Amniotic stem cell (primary cell): ENCODE measurements around the gene SEC23IP.
"Not testable (repeated sequence)": the region's sequence is repeated elsewhere in the genome, so short reads cannot be mapped to it uniquely, and the experiment has no call there.

Source experiments
- DNase-seq: peaks from one replicate; lab custom pipeline; 2025; lab: John Stamatoyannopoulos, UW

SEC23IP gene

DNA sequence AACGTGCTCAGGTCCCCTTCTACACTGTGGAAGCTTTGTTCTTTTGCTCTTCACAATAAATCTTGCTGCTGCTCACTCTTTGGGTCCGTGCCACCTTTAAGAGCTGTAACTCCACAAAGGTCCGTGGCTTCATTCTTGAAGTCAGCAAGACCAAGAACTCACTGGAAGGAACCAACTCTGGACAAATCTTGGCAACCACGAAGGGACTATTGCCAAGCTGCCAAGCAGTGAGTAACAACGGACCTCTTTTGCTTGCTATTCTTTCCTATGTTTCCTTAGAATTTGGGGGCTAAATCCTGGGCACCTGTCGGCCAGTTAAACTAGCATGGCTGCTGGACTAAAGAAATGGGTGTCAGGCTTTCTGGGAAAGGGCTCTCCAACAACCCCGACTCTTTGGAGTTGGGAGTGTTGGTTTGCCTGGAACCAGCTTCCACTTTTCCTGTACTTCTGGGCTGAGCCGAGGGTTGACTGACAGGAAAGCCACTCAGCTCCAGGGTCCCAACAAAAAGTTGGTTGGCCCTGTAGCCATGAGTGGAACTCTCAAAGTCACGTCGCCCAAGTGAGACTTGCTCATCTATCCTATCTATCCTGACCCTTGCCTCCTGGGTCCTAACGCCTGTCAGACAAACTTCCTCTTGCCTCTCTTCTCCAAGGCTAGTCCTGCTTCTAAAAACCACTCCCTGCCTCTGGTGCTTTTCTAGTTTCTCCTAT lies 8.5 kb upstream of the SEC23IP start:
- DNase-seq, result not testable (repeated sequence)

DNA sequence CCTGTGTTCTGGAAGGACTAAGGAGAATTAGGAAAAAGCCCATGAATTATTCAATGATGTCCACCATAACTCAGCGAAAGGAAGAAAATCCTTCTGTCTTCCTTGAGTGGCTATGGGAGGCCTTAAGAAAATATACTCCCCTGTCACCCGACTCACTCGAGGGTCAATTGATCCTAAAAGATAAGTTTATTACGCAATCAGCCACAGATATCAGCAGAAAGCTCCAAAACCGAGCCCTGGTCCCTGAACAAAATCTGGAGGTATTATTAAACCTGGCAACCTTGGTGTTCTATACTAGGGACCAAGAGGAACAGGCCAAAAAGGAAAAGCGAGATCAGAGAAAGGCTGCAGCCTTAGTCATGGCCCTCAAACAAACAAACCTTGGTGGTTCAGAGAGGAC lies 6.5 kb upstream of the SEC23IP start:
- DNase-seq, result not testable (repeated sequence)

DNA sequence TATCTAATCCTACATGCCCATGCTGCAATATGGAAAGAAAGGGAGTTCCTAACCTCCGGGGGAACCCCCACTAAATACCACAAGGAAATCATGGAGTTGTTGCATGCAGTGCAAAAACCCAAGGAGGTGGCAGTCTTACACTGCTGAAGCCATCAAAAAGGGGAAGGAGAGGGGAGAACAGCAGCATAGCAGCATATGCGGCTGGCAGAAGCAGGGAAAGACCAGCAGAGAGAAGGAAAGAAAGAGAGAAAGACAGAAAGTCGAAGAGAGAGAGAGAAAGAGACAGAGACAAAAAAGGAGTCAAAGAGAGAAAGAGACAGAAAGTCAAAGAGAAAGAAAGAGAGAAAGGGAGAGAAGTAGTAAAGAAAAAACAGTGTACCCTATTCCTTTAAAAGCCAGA lies 3.8 kb upstream of the SEC23IP start:
- DNase-seq, result not testable (repeated sequence)

DNA sequence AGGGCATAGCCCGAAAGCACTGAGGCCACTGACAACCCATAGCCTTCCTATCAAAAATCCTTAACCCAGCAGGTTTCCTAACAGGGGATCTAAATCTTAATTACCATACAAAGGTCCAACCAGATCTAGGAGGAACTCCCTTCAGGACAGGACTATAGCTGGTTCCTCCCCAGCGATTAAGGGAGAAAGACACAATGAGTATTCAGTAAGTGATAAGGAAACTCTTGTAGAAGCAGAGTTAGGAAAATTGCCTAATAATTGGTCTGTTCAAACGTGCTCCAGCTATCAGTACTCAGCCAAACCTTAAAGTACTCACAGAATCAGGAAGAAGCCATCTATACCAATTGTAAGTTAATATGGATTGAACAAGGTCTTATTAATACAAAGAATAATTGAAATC lies 3.3 kb upstream of the SEC23IP start:
- DNase-seq, result not testable (repeated sequence)

DNA sequence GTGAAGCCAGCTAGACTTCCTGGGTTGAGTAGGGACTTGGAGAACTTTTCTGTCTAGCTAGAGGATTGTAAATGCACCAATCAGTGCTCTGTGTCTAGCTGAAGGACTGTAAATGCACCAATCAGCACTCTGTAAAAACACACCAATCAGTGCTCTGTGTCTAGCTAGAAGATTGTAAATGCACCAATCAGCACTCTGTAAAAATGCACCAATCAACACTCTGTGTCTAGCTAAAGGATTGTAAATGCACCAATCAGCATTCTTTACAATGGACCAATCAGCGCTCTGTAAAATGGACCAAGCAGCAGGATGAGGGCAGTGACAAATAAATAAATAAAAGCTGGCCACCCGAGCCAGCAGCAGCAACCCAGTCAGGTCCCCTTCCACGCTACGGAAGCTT lies 2.2 kb upstream of the SEC23IP start:
- DNase-seq, result not testable (repeated sequence)

DNA sequence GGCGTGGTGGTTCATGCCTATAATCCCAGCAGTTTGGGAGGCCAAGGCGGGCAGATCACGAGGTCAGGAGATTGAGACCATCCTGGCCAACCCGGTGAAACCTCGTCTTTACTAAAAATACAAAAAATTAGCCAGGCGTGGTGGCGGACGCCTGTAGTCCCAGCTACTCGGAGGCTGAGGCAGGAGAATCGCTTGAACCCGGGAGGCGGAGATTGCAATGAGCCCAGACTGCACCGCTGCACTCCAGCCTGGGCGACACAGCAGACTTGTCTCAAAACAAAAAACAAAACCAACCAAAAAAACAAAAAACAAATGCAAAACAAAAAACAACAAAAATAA lies 712 bp upstream of the SEC23IP start:
- DNase-seq, result not testable (repeated sequence)

DNA sequence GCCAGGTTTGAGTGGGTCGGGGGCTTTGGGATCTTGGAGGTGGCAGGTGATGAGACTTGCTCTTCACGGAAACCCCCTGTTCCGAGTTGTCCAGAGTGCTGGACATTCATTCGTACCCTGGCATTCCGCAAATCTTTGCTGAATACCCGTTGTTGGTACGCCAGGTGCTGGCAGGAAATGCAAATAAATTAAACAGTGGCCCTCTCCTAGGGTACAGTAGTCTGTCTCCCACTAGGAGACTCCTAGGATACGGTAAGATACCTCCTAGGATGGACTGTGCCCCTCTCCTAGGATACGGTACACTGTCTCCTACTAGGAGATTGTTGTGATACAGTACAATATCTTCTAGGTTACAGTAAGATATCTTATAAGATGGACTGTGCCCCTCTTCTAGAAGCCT lies 544 bp downstream of the SEC23IP start:
- no peak for DNase-seq

DNA sequence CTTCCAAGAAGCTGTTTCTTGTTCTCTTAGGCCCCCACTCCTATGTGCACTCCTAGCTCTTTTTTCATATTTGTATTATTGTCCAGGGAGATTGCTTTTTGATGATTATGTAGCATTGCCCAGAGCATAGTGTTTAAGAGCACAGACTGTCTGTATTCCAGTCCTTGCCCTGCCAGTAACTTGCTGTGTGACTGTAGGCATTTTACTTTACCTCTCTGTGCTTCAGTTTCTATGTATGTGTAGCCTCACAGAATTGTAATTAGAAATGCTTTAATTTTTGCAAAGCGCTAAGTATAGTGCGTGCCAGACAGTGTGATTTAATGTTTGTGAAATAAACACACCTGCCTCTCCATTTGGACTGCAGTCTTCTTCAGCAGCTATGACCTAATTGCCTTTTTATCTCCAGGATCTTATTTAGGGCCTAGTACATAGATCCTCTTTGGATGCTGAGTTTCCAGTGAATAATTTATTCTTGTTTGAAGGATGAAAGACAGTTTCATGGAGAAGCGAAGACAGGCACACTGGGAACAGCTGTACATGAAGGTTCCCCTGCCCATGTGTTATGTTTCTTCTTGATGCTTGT lies 1.4 kb downstream of the SEC23IP start:
- DNase-seq, result no peak

DNA sequence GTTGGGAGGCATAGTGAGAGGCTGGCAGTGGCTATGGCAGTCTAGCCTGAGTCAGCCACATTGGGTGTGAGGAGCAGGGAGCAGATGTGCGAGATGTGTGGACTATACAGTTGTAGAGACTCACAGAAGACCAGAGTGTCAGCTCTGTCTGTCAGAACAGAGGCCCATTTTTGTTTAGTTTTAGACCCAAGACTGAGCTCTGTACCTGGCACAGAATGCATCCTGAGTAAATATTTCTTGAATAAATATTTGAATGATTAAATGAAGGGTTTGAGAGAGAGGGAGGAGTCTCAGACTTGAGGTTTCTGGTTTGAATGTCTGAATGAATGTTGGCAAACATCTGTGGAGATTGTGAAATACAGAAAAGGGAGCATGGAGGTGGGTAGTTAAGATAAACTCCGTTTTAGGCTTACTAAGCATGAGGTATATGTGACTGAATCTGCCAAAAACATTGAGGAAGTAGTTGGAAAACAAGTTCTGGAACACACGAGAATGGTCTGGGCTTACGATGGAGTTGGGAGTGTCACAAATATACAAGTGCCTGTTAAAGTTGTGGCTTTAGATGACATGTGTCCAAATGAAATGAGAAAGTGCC lies 3.6 kb downstream of the SEC23IP start:
- DNase-seq, result no peak

DNA sequence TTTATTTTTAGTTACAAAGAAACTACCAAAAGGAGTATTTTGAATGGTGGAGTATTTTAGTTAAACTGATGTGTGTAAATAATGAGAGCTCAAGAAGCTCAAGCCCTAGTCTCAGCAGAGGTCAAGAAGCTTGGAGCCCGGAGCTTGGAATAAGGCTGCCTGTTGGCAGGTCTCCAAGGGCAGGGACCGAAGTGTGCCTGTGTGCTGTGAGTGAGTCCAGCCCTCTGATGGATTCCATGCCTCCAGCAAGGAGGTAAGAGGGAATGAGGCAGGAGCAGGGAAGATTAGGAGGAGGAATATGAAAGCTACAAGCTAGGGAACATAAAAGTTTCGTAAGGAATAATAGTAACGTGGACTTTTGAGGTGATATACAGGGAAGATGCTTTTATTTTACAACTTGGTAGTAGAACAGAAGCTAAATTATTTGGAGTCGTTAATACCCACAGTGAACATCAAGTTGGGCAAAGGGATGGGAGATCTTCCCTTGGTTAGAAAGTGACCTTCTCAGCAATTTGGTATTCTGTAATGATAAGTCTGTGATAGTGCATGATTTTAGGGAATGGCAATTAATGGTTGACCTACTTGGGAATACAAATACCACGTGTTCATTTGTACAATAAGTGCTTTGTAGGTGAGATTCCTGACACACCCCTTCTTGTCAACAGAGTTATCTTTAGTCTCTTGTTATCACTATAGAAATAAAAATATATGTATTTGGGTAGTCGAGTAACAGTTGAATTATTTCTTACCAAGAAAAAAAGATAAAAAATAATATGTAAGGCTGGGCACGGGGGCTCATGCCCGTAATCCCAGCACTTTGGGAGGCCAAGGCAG lies 4.6 kb downstream of the SEC23IP start:
- no peak for DNase-seq

DNA sequence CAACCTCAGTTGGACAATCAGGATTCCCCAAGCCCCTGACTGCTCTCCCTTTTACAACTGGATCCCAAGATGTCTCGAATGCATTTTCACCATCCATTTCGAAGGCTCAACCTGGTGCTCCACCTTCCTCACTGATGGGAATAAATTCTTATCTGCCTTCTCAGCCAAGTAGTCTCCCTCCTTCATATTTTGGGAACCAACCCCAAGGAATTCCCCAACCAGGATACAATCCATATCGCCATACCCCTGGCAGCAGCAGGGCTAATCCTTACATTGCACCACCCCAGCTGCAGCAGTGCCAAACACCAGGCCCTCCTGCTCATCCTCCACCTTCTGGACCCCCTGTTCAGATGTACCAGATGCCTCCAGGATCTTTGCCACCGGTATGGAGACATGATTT lies 6.0 kb downstream of the SEC23IP start:
- DNase-seq, result no peak

DNA sequence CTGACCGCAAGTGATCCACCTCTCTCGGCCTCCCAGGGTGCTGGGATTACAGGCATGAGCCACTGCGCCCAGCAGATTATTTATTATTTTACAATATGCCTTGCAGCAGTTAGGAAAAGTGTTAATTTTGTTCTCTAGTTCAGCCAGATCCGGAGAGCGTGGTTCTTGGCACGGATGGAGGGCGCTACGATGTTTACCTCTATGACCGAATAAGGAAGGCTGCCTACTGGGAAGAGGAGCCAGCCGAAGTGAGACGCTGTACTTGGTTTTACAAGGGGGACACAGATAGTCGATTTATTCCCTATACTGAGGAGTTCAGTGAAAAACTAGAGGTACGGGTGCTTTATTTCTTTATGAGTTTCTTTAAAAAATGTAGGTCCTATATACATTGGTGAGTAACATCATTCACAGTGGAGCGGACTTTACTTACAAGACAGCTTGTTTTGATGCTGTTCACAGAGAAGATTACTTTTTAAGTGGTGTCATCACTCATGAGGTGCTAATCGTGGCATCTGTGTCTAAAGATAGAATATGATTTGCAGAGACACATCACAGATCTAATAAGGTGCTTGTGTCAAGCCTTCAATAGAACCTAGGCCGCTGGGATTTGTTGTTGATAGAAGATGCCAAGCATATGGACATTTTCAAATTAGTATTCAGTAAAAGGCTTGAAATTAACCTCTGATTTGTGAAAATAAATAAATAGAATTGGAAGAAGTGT lies 11.6 kb downstream of the SEC23IP start:
- no peak for DNase-seq

DNA sequence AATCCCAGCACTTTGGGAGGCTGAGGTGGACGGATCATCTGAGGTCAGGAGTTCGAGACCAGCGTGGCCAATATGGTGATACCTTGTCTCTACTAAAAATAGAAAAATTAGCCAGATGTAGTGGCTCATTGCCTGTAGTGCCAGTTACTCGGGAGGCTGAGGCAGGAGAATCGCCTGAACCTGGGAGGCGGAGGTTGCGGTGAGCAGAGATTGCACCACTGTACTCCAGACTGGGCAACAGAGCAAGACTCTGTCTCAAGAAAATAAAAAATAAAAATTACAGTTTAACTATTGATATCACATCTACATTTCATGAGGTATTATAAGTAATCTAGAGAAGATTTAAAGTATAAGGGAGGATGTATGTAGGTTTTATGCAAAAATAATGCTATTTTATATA lies 15.2 kb downstream of the SEC23IP start:
- DNase-seq, result not testable (repeated sequence)

DNA sequence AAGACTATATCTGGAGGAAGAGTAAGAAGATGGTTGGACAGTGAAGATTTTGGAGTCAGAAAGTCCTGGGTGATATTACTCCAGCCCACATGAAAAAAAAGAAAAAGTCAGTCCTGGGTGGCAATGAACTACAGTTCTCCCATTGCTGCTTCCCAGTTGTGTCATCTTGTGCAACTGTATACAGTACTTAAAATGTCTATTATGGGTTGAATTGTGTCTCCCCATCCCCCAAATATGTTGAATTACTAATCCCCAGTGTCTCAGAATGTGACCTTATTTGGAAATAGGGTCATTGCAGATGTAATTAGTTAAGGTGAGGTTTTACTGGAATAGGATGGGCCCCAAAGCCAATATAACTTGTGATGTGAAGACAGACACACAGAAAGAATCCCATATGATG lies 15.6 kb downstream of the SEC23IP start:
- DNase-seq, result no peak

DNA sequence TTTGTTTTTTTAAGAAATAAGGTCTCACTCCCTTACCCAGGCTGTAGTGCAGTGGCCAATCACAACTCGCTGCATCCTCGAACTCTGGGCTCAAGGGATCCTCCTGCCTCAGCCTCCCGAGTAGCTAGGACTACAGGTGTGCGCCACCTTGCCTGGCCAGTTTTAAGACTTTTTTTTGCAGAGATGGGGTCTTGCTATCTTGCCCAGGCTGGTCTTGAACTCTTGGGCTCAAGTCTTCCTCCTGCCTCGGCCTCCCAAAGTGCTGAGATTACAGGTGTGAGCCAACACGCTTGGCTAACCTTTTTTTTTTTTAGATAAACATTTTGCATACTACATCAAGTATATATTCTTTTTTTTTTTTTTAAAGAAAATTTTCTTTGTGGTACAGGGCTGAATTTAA lies 18.2 kb downstream of the SEC23IP start:
- DNase-seq, result no peak

DNA sequence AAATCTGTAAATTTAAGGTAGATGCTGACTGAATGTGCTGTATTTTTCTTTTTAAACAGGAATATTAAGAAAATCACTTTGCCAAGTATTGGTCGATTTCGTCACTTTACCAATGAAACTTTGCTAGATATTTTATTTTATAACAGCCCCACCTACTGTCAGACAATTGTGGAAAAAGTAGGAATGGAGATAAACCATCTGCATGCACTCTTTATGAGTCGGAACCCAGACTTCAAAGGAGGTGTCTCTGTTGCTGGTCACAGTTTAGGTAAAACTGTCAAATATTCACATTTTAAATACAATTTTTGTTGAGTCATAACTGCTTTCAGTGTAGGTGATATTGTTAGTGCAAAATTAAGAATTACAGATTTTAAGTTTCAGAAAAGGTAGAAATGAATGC lies 25.2 kb downstream of the SEC23IP start:
- DNase-seq, result no peak

DNA sequence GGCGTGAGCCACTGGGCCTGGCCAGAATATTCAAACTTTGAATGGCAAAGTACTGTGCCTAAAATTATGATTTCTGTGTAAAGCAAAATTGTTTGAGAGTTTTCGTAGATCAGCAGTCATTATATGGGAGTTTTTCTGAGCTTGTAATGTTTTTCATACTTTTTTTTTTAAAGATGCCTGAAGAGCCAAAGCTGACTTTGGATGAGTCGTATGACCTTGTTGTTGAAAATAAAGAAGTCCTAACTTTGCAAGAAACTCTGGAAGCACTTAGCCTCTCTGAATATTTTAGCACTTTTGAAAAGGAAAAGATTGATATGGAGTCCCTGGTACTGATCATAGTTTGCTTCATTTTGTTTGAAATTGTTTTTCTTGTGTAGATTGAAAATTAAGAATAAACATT lies 26.7 kb downstream of the SEC23IP start:
- DNase-seq, result no peak

DNA sequence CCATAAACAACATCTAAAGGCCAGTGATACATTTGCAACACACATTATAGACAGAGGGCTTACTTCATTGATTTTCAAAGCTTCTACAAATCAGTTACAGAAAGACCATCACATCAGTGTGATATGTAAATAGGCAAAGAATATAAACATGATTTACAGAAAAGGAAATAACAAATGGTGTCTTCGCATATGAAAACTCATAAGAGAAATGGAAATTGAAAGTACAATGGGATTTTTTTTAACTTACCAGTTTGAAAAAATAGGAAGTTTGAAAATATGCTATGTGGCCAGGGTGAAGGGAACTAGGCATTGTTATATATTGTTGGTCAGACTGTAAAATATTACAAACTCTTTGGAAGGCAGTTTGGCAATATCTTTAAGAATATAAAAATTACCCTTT lies 27.3 kb downstream of the SEC23IP start:
- no peak for DNase-seq

DNA sequence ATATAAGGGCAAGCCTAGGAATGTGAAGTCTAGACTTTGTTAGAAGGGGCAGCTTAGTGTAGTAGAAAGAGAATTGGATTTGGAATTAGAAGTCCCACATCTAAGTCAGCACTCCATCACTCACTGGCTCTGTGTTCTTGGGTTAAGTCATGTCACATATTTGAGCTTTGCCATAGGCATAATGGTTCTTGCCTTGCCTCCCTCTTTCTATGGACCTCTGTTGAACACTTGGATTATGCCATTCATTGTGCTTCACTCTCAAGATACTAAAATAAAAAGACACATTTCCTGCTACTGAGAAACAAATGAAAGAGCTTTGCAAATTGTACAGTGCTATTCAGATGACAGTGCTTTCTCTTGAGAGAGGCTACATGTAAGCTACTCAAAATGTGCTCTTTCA lies 35.9 kb downstream of the SEC23IP start:
- no peak for DNase-seq

DNA sequence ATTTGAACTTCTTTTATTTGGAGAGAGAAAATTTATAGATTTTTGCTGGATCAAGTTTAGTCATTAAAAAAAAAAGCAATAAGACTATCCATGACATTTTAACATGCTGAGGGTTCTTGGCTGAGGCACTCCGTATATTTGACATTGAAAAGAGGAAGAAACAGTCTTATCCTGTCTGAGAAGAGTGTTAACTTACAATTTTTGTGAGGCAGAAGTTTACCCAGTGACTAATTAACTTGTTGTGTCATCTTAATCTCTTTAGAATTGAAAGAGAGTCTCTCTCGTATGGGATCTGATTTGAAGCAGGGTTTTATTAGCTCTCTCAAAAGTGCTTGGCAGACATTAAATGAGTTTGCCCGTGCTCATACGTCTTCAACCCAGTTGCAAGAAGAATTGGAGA lies 39.3 kb downstream of the SEC23IP start:
- no peak for DNase-seq

DNA sequence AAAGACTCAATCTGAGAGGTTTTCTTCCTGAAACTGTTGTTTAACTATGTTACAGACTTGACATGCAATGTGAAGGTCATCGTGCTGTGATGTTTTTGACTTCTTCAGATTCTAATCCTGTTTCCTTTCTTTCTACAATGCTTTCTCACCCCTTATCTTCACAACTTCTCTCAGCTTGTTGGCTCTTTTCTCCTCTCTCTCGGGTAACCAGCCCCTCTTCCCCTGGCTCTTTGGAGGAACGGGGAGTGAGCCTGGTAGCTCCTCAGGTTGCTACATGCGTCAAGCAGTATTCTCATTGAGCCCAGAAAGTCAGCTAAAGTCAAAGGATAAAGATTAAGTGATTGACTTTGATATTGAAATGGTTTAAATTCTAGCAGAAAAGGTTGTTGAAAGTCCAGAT lies 40.1 kb downstream of the SEC23IP start:
- no peak for DNase-seq

DNA sequence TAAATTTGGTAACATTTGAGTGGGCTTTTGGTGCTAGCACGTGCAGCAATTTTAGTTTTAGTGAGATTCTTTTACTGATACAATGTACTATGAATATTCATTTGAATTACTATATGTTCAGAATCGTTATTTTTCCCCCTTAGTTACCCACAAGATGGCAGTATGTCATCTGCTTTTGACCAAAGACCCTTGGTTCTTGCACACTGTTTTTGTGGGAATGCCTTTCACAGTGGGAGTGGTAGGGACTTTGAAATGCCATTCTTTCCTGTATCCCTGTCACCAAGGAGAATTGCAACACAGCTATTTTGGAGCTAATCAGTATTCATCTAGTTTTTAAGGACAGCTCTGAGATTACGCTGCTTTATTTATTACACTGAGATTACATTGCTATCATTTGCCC lies 40.6 kb downstream of the SEC23IP start:
- DNase-seq, result no peak
